Neural crest cell (in vitro differentiated cells): ENCODE data around the gene CACNB4. TPM values are rescaled to one million over a fixed set of nuclear protein-coding genes. Genes with fewer than 3 reads are reported as not detected.
"Not testable (repeated sequence)": the region's sequence is repeated elsewhere in the genome, so short reads cannot be mapped to it uniquely, and the experiment has no call there.

ENCODE experiments used
- DNase-seq: peaks from one replicate; pipeline ENCODE4 v3.0.0; 2021; ENCODE audit warnings: low read depth, mixed read lengths, low spot score
- H3K27ac Mint-ChIP-seq: one replicate; pipeline ENCODE4 v1.8.0; 2021; ENCODE audit warnings: mild to moderate bottlenecking, mixed read lengths; ENCODE audit not compliant: unreplicated experiment
- H3K27me3 Mint-ChIP-seq: 2 replicates; pipeline ENCODE4 v1.8.0; 2021; ENCODE audit warnings: low read depth, mild to moderate bottlenecking, mixed read lengths
- H3K36me3 Mint-ChIP-seq: 2 replicates; pipeline ENCODE4 v1.8.0; 2021; ENCODE audit warnings: low read depth, mild to moderate bottlenecking, mixed read lengths
- H3K4me1 Mint-ChIP-seq: 2 replicates; pipeline ENCODE4 v1.8.0; 2021; ENCODE audit warnings: mixed read lengths
- H3K4me3 Mint-ChIP-seq: one replicate; pipeline ENCODE4 v1.8.0; 2021; ENCODE audit warnings: mild to moderate bottlenecking, mixed read lengths
- H3K9me3 Mint-ChIP-seq: 2 replicates; pipeline ENCODE4 v1.8.0; 2021; ENCODE audit warnings: mixed read lengths
- CTCF ChIP-seq: fragments of 200-600 bp; sonication (generic); conservative IDR thresholded peaks from 2 replicates; pipeline ENCODE4 v1.5.0; 2021; ENCODE audit warnings: antibody characterized with exemption, mild to moderate bottlenecking
- total RNA-seq: library from RNA; stranded (reverse); gene quantifications from 2 replicates; pipeline ENCODE4 v1.2.1, GENCODE V29; 2021

CACNB4 gene
- total RNA-seq, 1 donor from 2014 or later: 6.9 TPM

GRCh38 chr2:152028182-152028862, 70.5 kb downstream of the CACNB4 start:
- no peak for DNase-seq
- H3K27me3 Mint-ChIP-seq: peaks cover 4% of the 10 kb centered on the region
- no peak for TF ChIP-seq CTCF
- H3K9me3 Mint-ChIP-seq: no peaks in the 10 kb centered on the region
- peaks cover 9% of the 10 kb centered on the region for H3K4me1 Mint-ChIP-seq
- H3K27ac Mint-ChIP-seq: no peak overlapping the region
- no peak overlapping the region for H3K4me3 Mint-ChIP-seq
- H3K36me3 Mint-ChIP-seq: no peaks in the 10 kb centered on the region

GRCh38 chr2:152025678-152026287, 73.1 kb downstream of the CACNB4 start:
- Mint-ChIP-seq H3K27me3 (peaks cover under 1% of the 10 kb centered on the region), H3K27ac (no peak overlapping the region), H3K4me1 (peaks cover 9% of the 10 kb centered on the region), H3K36me3 (no peaks in the 10 kb centered on the region), H3K9me3 (no peaks in the 10 kb centered on the region), H3K4me3 (peak overlapping the region; percentile 64)
- TF ChIP-seq CTCF: peak; percentile 98
- peak; percentile 91 for DNase-seq

GRCh38 chr2:152024477-152024876, 74.4 kb downstream of the CACNB4 start:
- Mint-ChIP-seq H3K36me3 (no peaks in the 10 kb centered on the region), H3K4me1 (peaks cover 9% of the 10 kb centered on the region), H3K9me3 (no peaks in the 10 kb centered on the region), H3K4me3 (no peak overlapping the region), H3K27me3 (no peaks in the 10 kb centered on the region), H3K27ac (no peak overlapping the region)
- TF ChIP-seq CTCF: no peak
- DNase-seq: no peak

- Mint-ChIP-seq H3K9me3 (no peaks in the 10 kb centered on the region), H3K36me3 (no peaks in the 10 kb centered on the region), H3K4me3 (no peak overlapping the region), H3K4me1 (peaks cover 9% of the 10 kb centered on the region), H3K27ac (no peak overlapping the region), H3K27me3 (no peaks in the 10 kb centered on the region)
- no peak for DNase-seq
- TF ChIP-seq CTCF: no peak
Observed at GRCh38 chr2:152022090-152022489, 76.8 kb downstream of the CACNB4 start.

GRCh38 chr2:152021001-152021400, 77.8 kb downstream of the CACNB4 start:
- not testable (repeated sequence) for H3K4me1 Mint-ChIP-seq, DNase-seq, H3K9me3 Mint-ChIP-seq, H3K36me3 Mint-ChIP-seq, H3K4me3 Mint-ChIP-seq, H3K27ac Mint-ChIP-seq, H3K27me3 Mint-ChIP-seq

GRCh38 chr2:152019732-152020131, 79.1 kb downstream of the CACNB4 start:
- no peaks in the 10 kb centered on the region for H3K4me1 Mint-ChIP-seq

More at GRCh38 chr2:152019732-152020131, 79.1 kb downstream of the CACNB4 start:
- Mint-ChIP-seq H3K9me3 (no peaks in the 10 kb centered on the region), H3K4me3 (no peak overlapping the region), H3K27ac (no peak overlapping the region), H3K27me3 (no peaks in the 10 kb centered on the region), H3K36me3 (no peaks in the 10 kb centered on the region)
- no peak for TF ChIP-seq CTCF
- no peak for DNase-seq
